Calu3 (cell line): Measurements from ENCODE around the gene KRT72. TPM values are rescaled to one million over a fixed set of nuclear protein-coding genes. Genes with fewer than 3 reads are reported as not detected.

Experiments used
- BruUV-seq: library from RNA; stranded (reverse); fragments of 400-500 nt; replicated peaks from 2 replicates; lab custom pipeline; 2021; lab: Mats Ljungman, UMichigan
- CTCF ChIA-PET: fragments of 300-600 bp; sonication (Branson Sonifier 250); formaldehyde crosslinking; loops from one replicate; lab custom pipeline; 2022; ENCODE audit warnings: antibody characterized with exemption; lab: Charles Lee
- DNase-seq: peaks from one replicate; pipeline ENCODE4 v3.0.0; 2022
- H3K27ac Mint-ChIP-seq: one replicate; pipeline ENCODE4 v1.8.0; 2022; ENCODE audit warnings: mixed read lengths; ENCODE audit not compliant: unreplicated experiment
- H3K27me3 Mint-ChIP-seq: one replicate; pipeline ENCODE4 v1.8.0; 2022; ENCODE audit warnings: mixed read lengths; ENCODE audit not compliant: unreplicated experiment
- H3K36me3 Mint-ChIP-seq: one replicate; pipeline ENCODE4 v1.8.0; 2022; ENCODE audit warnings: mild to moderate bottlenecking, moderate library complexity, mixed read lengths; ENCODE audit not compliant: insufficient read depth, unreplicated experiment
- H3K4me1 Mint-ChIP-seq: one replicate; pipeline ENCODE4 v1.8.0; 2022; ENCODE audit warnings: mild to moderate bottlenecking, low read depth, mixed read lengths; ENCODE audit not compliant: unreplicated experiment
- H3K4me3 Mint-ChIP-seq: one replicate; pipeline ENCODE4 v1.8.0; 2022; ENCODE audit warnings: mild to moderate bottlenecking, low read depth, moderate library complexity, mixed read lengths; ENCODE audit not compliant: unreplicated experiment
- H3K9me3 Mint-ChIP-seq: one replicate; pipeline ENCODE4 v1.8.0; 2022; ENCODE audit warnings: low read depth, mixed read lengths; ENCODE audit not compliant: unreplicated experiment
- CTCF ChIP-seq: fragments of 200-600 bp; IDR thresholded peaks from one replicate; pipeline ENCODE4 v1.8.0; 2022; ENCODE audit warnings: antibody characterized with exemption; ENCODE audit not compliant: unreplicated experiment
- intact Hi-C: fragments of 100-400 bp; cut with micrococcal nuclease; formaldehyde crosslinking; loops from one replicate; pipeline ENCODE4 v1.10.0; 2022; ENCODE audit not compliant: unreplicated experiment
- total RNA-seq: library from RNA; stranded (reverse); gene quantifications from 2 replicates; pipeline ENCODE4 v1.2.3, GENCODE V29; 2022

The KRT72 gene
- total RNA-seq, 1 experiment from 2014 or later = not detected

DNA sequence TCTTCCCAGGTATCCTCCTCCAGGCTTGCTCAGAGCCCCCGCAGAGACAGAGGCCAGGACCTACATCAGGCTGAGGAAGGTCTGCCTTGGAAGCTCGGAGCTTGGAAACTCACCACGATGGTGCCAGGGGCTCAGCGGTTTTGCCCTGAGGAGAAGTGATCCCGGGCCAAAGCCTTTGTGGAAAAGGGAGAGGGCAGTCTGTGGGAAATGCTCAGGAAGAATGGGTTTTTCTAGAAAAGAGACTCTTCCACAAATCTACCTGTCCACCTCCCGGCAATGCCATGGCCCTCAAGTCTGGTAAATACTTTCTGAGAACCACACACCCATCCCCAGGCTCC lies 42.8 kb upstream of the KRT72 start:
- H3K36me3 Mint-ChIP-seq = no peaks in the 10 kb centered on the region
- no peaks in the 10 kb centered on the region for H3K9me3 Mint-ChIP-seq
- no TSS peak for BruUV-seq
- TF ChIP-seq CTCF = no peak
- intact Hi-C loops = no loop called here
- H3K27ac Mint-ChIP-seq = no peak overlapping the region
- H3K27me3 Mint-ChIP-seq = peaks cover 100% of the 10 kb centered on the region
- H3K4me3 Mint-ChIP-seq = no peak overlapping the region
- no peaks in the 10 kb centered on the region for H3K4me1 Mint-ChIP-seq
- CTCF ChIA-PET = no interaction called here
- no peak for DNase-seq

DNA sequence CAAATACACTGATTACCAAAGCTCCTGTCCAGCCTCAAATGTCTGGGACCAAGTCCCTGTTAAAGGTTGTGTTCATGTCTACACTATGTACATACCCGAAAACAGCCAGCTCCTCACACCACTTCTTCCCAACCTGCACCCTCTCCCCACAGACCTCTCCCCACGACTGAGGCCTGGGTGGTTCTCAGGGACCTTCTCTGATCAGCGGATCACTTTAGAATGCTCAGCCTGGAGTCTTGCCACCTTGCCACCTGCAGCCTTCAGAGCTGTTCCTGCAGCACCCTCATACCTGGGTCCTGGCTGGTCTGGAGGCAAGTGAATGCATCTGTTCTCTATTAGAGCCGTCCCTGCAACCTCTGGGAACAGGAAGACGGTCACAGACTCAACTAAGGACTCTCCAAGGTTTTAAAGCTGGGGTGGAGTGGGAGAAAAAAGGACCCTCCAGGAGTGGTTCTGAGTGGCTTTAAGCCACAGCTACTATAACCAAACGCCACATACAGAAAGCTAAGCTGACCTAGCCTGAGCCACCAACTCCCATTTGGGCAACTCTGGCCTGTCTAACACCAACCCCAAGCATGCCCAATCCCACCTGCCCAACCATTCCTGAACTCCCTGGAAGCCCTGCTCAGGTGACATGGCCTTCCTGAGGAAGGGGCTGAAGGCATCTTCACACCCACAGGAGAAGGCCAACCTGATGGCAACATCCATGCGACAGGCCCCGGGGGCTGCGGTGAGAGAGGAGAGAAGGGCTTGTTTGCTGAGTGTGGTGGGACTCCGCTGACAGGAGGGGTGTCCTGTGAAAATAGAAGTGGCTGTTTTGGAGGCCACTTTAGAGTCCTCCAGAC lies 42.2 kb upstream of the KRT72 start:
- no peak for TF ChIP-seq CTCF
- no peak for DNase-seq
- BruUV-seq = no TSS peak
- H3K27me3 Mint-ChIP-seq = peaks cover 95% of the 10 kb centered on the region
- no peaks in the 10 kb centered on the region for H3K36me3 Mint-ChIP-seq
- CTCF ChIA-PET = no interaction called here
- H3K4me1 Mint-ChIP-seq = no peaks in the 10 kb centered on the region
- intact Hi-C loops = no loop called here
- H3K4me3 Mint-ChIP-seq = no peak overlapping the region
- no peak overlapping the region for H3K27ac Mint-ChIP-seq
- H3K9me3 Mint-ChIP-seq = no peaks in the 10 kb centered on the region

DNA sequence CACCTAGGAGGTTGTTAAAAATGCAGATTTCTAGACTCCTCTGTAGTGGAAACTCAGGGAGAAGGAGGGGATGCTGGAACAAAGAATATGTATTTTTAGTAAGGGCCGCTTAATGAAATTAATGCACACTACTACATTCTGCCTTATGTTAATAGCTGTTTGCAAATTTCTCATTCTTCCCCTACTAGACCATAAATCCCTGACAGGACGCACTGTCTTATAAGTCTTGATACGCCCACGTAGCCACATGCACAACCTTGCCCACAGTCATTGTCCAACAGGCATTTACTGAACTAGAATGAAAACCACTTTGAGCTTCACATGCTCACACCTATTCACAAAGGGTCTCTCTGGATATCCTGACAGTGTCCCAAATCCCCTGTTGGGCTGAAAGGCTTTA lies 40.2 kb upstream of the KRT72 start:
- Mint-ChIP-seq H3K9me3 (no peaks in the 10 kb centered on the region), H3K4me3 (no peak overlapping the region), H3K27me3 (peaks cover 84% of the 10 kb centered on the region), H3K36me3 (no peaks in the 10 kb centered on the region), H3K4me1 (no peaks in the 10 kb centered on the region), H3K27ac (no peak overlapping the region)
- CTCF ChIA-PET = no interaction called here
- no peak for TF ChIP-seq CTCF
- no TSS peak for BruUV-seq
- DNase-seq = no peak
- intact Hi-C loops = no loop called here

GRCh38 chr12:52637299-52637698 lies 36.0 kb upstream of the KRT72 start:
- no peak for DNase-seq
- Mint-ChIP-seq H3K4me1 (no peaks in the 10 kb centered on the region), H3K4me3 (no peak overlapping the region), H3K9me3 (no peaks in the 10 kb centered on the region), H3K36me3 (no peaks in the 10 kb centered on the region), H3K27ac (no peak overlapping the region), H3K27me3 (peaks cover 68% of the 10 kb centered on the region)
- CTCF ChIA-PET = no interaction called here
- TF ChIP-seq CTCF = no peak
- intact Hi-C loops = no loop called here
- BruUV-seq = no TSS peak
